HepG2 (cell line): ENCODE results near the gene ZCCHC10. TPM values are rescaled to one million over a fixed set of nuclear protein-coding genes. Genes with fewer than 3 reads are reported as not detected.
A peak's percentile ranks its signal among the peaks of the same experiment; 100 is the strongest.

Experiments
- ERF ChIP-seq: IDR thresholded peaks from 2 replicates; pipeline ENCODE4 v1.6.1; 2018; ENCODE audit warnings: missing biosample characterization, missing genetic modification reagents
- HMGXB4 ChIP-seq, 2 experiments: sonication (generic) in 1 of 2; formaldehyde crosslinking in 1 of 2; IDR thresholded peaks; 2 replicates each; pipeline versions ENCODE4 v1.4.0 to v1.6.1; 2018 to 2020; ENCODE audit warnings: missing genetic modification reagents in 2 of 2, borderline replicate concordance in 1 of 2, low read depth in 1 of 2, mild to moderate bottlenecking in 1 of 2, missing biosample characterization in 1 of 2
- PAXIP1 ChIP-seq: sonication (generic); formaldehyde crosslinking; conservative IDR thresholded peaks from 2 replicates; pipeline ENCODE4 v1.4.0; 2020; ENCODE audit warnings: mild to moderate bottlenecking, missing genetic modification reagents, moderate library complexity
- ZBTB38 ChIP-seq: sonication (generic); formaldehyde crosslinking; IDR thresholded peaks from 2 replicates; pipeline ENCODE4 v1.5.1; 2020; ENCODE audit warnings: mild to moderate bottlenecking, missing genetic modification reagents
- ZC3H4 ChIP-seq: sonication (generic); formaldehyde crosslinking; IDR thresholded peaks from 2 replicates; pipeline ENCODE4 v1.4.0; 2020; ENCODE audit warnings: missing genetic modification reagents, borderline replicate concordance
- ZEB1 ChIP-seq: IDR thresholded peaks from 2 replicates; pipeline ENCODE4 v1.6.1; 2012; ENCODE audit warnings: mild to moderate bottlenecking, low read depth, inconsistent platforms; ENCODE audit not compliant: insufficient replicate concordance
- ZNF253 ChIP-seq: sonication (generic); formaldehyde crosslinking; IDR thresholded peaks from 2 replicates; pipeline ENCODE4 v1.8.0; 2022; ENCODE audit warnings: mild to moderate bottlenecking, missing genetic modification reagents, borderline replicate concordance
- ZNF317 ChIP-seq: sonication (generic); formaldehyde crosslinking; IDR thresholded peaks from 2 replicates; pipeline ENCODE4 v1.5.0; 2020; ENCODE audit warnings: mild to moderate bottlenecking, missing genetic modification reagents
- ZNF747 ChIP-seq: sonication (generic); formaldehyde crosslinking; IDR thresholded peaks from 2 replicates; pipeline ENCODE4 v1.8.1; 2023; ENCODE audit warnings: missing genetic modification reagents, mild to moderate bottlenecking, borderline replicate concordance
- ZNF768 ChIP-seq: sonication (generic); formaldehyde crosslinking; IDR thresholded peaks from 2 replicates; pipeline ENCODE4 v1.4.0; 2020; ENCODE audit warnings: missing genetic modification reagents
- ZNF816 ChIP-seq: sonication (generic); formaldehyde crosslinking; IDR thresholded peaks from 2 replicates; pipeline ENCODE4 v1.8.0; 2022; ENCODE audit warnings: missing genetic modification reagents, mild to moderate bottlenecking, borderline replicate concordance
- ZSCAN21 ChIP-seq: sonication (generic); formaldehyde crosslinking; IDR thresholded peaks from 2 replicates; pipeline ENCODE4 v1.8.0; 2022; ENCODE audit warnings: mild to moderate bottlenecking, missing genetic modification reagents, moderate library complexity, borderline replicate concordance
- polyA plus RNA-seq, 8 experiments: library from polyadenylated mRNA; depleted of rRNA in 3 of 8; stranded (reverse) in 7 of 8; unstranded in 1 of 8; fragments of >200 nt; fragmentation: Illumina TruSeq in 4 of 8; extraction: Trizol in 4 of 8; gene quantifications; 2 replicates each; pipeline versions ENCODE4 v1.2.1 to v1.2.3, GENCODE V29; 2011 to 2016; ENCODE audit warnings: low read depth in 4 of 8, missing spikeins in 1 of 8, mixed read lengths in 1 of 8; ENCODE audit not compliant: insufficient read depth in 1 of 8
- total RNA-seq, 5 experiments: library from RNA; depleted of rRNA; stranded (reverse); fragments of >200 nt; fragmentation: Illumina TruSeq; extraction: Trizol; gene quantifications; 2 replicates each; pipeline ENCODE4 v1.2.3, GENCODE V29; 2016; ENCODE audit warnings: low read depth in 1 of 5
- TF ChIP-seq, protein P1 (sequence below): sonication (generic); formaldehyde crosslinking; IDR thresholded peaks from 2 replicates; pipeline ENCODE4 v1.4.0; 2020; ENCODE audit warnings: missing genetic modification reagents
- TF ChIP-seq, protein P2 (sequence below): sonication (generic); formaldehyde crosslinking; IDR thresholded peaks from 2 replicates; pipeline ENCODE4 v1.4.0; 2020; ENCODE audit warnings: missing genetic modification reagents

Gene ZCCHC10
- total and polyA plus RNA-seq, 2 of the 13 experiments (the other 11 are each of a cell fraction or from before 2014, with no cell fraction given): 40.7 to 48.2 TPM

DNA sequence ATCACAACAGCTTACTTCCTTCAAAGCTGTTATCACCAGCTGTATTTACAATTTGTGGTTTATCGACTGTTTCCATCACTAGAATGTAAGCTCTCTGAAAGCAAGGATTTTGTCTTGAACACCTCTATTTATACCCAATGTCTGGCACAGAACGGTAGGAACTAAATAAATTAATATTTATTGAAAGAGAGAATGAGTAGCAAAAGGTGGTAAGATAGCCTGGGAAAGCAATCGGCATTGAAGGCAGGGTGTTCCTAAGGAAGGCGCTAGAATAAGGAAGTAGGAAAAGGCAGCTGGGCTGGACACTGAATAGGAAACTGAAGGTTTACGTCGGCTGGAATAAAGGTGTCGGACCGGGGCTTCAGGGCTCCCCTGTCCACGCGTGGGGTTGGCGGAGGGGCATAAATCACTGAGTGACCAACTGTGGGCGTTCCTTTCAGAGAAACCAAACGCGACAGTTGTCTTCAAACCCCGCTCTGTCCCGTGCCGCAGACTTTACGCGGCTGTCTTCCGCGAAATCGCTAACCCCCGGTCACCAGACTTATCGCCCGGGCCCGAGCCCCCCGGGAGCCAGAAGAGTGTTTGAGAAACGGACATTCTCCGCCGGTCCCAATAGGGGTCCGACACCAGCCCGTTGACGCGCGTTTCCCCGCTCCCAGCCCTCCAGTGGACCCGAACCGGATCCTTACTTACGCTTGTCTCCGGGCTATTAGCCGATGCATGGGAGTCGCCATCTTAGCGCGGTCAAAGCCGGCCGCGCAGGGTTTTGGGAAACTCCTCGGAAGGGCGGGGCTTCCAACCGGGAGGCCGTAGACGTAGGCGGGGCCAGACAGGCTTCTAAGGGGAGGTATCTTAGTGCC lies at the start of gene ZCCHC10 (continued):
- TF ChIP-seq, protein P1, sequence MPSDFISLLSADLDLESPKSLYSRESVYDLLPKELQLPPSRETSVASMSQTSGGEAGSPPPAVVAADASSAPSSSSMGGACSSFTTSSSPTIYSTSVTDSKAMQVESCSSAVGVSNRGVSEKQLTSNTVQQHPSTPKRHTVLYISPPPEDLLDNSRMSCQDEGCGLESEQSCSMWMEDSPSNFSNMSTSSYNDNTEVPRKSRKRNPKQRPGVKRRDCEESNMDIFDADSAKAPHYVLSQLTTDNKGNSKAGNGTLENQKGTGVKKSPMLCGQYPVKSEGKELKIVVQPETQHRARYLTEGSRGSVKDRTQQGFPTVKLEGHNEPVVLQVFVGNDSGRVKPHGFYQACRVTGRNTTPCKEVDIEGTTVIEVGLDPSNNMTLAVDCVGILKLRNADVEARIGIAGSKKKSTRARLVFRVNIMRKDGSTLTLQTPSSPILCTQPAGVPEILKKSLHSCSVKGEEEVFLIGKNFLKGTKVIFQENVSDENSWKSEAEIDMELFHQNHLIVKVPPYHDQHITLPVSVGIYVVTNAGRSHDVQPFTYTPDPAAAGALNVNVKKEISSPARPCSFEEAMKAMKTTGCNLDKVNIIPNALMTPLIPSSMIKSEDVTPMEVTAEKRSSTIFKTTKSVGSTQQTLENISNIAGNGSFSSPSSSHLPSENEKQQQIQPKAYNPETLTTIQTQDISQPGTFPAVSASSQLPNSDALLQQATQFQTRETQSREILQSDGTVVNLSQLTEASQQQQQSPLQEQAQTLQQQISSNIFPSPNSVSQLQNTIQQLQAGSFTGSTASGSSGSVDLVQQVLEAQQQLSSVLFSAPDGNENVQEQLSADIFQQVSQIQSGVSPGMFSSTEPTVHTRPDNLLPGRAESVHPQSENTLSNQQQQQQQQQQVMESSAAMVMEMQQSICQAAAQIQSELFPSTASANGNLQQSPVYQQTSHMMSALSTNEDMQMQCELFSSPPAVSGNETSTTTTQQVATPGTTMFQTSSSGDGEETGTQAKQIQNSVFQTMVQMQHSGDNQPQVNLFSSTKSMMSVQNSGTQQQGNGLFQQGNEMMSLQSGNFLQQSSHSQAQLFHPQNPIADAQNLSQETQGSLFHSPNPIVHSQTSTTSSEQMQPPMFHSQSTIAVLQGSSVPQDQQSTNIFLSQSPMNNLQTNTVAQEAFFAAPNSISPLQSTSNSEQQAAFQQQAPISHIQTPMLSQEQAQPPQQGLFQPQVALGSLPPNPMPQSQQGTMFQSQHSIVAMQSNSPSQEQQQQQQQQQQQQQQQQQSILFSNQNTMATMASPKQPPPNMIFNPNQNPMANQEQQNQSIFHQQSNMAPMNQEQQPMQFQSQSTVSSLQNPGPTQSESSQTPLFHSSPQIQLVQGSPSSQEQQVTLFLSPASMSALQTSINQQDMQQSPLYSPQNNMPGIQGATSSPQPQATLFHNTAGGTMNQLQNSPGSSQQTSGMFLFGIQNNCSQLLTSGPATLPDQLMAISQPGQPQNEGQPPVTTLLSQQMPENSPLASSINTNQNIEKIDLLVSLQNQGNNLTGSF (CRISPR knock-in tag): 0 out of 2 replicates have a peak, but pooled peaks have one; percentile 41
- peak; percentile 38 for TF ChIP-seq PAXIP1
- TF ChIP-seq ZNF317 (CRISPR knock-in tag): 0 out of 2 replicates have a peak, but pooled peaks have one; percentile 49
- TF ChIP-seq ZSCAN21 (CRISPR knock-in tag): peak; percentile 59; the same call in 1 of the 2 replicates
- 0 out of 2 replicates have a peak, but pooled peaks have one; percentile 72 for TF ChIP-seq ZNF253 (CRISPR knock-in tag)
- peak in 1 of 2 experiments; percentile 74 for TF ChIP-seq HMGXB4 (CRISPR knock-in tag; IDR thresholded peaks at IDR 0.05; ENCODE audit: borderline replicate concordance in 1 of 2, low read depth in 1 of 2)
- peak; percentile 49; the same call in 1 of the 2 replicates for TF ChIP-seq ZBTB38
- TF ChIP-seq, protein P2, sequence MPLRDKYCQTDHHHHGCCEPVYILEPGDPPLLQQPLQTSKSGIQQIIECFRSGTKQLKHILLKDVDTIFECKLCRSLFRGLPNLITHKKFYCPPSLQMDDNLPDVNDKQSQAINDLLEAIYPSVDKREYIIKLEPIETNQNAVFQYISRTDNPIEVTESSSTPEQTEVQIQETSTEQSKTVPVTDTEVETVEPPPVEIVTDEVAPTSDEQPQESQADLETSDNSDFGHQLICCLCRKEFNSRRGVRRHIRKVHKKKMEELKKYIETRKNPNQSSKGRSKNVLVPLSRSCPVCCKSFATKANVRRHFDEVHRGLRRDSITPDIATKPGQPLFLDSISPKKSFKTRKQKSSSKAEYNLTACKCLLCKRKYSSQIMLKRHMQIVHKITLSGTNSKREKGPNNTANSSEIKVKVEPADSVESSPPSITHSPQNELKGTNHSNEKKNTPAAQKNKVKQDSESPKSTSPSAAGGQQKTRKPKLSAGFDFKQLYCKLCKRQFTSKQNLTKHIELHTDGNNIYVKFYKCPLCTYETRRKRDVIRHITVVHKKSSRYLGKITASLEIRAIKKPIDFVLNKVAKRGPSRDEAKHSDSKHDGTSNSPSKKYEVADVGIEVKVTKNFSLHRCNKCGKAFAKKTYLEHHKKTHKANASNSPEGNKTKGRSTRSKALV (CRISPR knock-in tag): 0 out of 2 replicates have a peak, but pooled peaks have one; percentile 33
- 0 out of 2 replicates have a peak, but pooled peaks have one; percentile 48 for TF ChIP-seq ERF (CRISPR knock-in tag)
- TF ChIP-seq ZEB1: peak; percentile 25
- TF ChIP-seq ZNF747: peak; percentile 65; the same call in 1 of the 2 replicates
- TF ChIP-seq ZNF816 (CRISPR knock-in tag): 0 out of 2 replicates have a peak, but pooled peaks have one; percentile 49
- peak; percentile 20; the same call in 1 of the 2 replicates for TF ChIP-seq ZNF768 (CRISPR knock-in tag)
- TF ChIP-seq ZC3H4 (CRISPR knock-in tag): no peak
